Vagina (tissue), 2 donors: ENCODE data around the gene YWHAE.

Experiments
- CTCF ChIP-seq, 3 experiments: fragments of 450-650 bp in 2 of 3; fragments of 200-600 bp in 1 of 3; sonication (generic) in 1 of 3; IDR thresholded peaks; one replicate each; pipeline ENCODE4 v1.5.1; 2017 to 2019; ENCODE audit warnings: antibody characterized with exemption in 3 of 3, mild to moderate bottlenecking in 2 of 3, moderate library complexity in 2 of 3
- POLR2A ChIP-seq, 2 donors: fragments of 450-650 bp; IDR thresholded peaks; one replicate each; pipeline ENCODE4 v1.6.1; 2017; ENCODE audit warnings: antibody characterized with exemption in 2 of 2, mild to moderate bottlenecking in 2 of 2, moderate library complexity in 2 of 2
- POLR2AphosphoS5 ChIP-seq, 2 donors: sonication (generic); formaldehyde crosslinking; IDR thresholded peaks; one replicate each; pipeline ENCODE4 v1.9.0; 2017; ENCODE audit warnings: antibody characterized with exemption in 2 of 2, mild to moderate bottlenecking in 2 of 2, low read depth in 1 of 2; ENCODE audit not compliant: insufficient read depth in 1 of 2

- TF ChIP-seq CTCF (IDR thresholded peaks at IDR 0.05) (no peak), POLR2AphosphoS5 (IDR thresholded peaks at IDR 0.05; ENCODE audit: insufficient read depth in 1 of 2, low read depth in 1 of 2) (peak in 1 of 2 donors; percentile 71), POLR2A (IDR thresholded peaks at IDR 0.05) (no peak)
These were observed 22.9 kb upstream of the YWHAE start for GRCh38 chr17:1422885-1423284.
